PFSK-1 (cell line): ENCODE measurements around the gene RUNX1.

Experiments
- FOXP2 ChIP-seq: optimal IDR thresholded peaks from 2 replicates; pipeline ENCODE3; 2011; ENCODE audit warnings: borderline replicate concordance, control low read depth, inconsistent platforms; ENCODE audit not compliant: insufficient read depth; ENCODE audit errors: extremely low read length, extremely low read depth
- POLR2AphosphoS5 ChIP-seq: IDR thresholded peaks from 2 replicates; pipeline ENCODE4 v1.6.1; 2012; ENCODE audit warnings: low read depth, mild to moderate bottlenecking, control low read depth, low read length, moderate library complexity
- REST ChIP-seq, 2 experiments: IDR thresholded peaks; 2 replicates each; pipeline versions ENCODE4 v1.6.1 to v1.8.0; 2011 to 2012; ENCODE audit warnings: low read depth in 2 of 2, low read length in 2 of 2, control low read depth in 1 of 2, inconsistent platforms in 1 of 2, mild to moderate bottlenecking in 1 of 2, moderate library complexity in 1 of 2; ENCODE audit not compliant: insufficient read depth in 1 of 2
- SIN3A ChIP-seq: IDR thresholded peaks from 2 replicates; pipeline ENCODE4 v1.6.1; 2012; ENCODE audit warnings: mild to moderate bottlenecking, low read length, moderate library complexity, borderline replicate concordance; ENCODE audit not compliant: insufficient read depth
- TAF1 ChIP-seq: IDR thresholded peaks from 2 replicates; pipeline ENCODE4 v1.6.1; 2012; ENCODE audit warnings: low read length, control low read depth, borderline replicate concordance; ENCODE audit not compliant: insufficient read depth

GRCh38 chr21:34790834-34791233 lies 258.3 kb downstream of the RUNX1 start:
- TF ChIP-seq SIN3A (no peak), FOXP2 (no peak), REST (IDR thresholded peaks at IDR 0.05; ENCODE audit: insufficient read depth in 1 of 2, low read depth in 2 of 2, low read length in 2 of 2) (no peak), TAF1 (no peak), POLR2AphosphoS5 (no peak)
